ENCODE results near the gene CFAP43.

GRCh38 chr10:104096692-104097091, 135.5 kb downstream of the CFAP43 start:
- TF ChIP-seq CTCF (IDR thresholded peaks at IDR 0.05; ENCODE audit: poor library complexity) (no peak), EZH2 (IDR thresholded peaks at IDR 0.05; ENCODE audit: borderline replicate concordance) (no peak)

All from hepatocyte (in vitro differentiated cells).